Measurements from ENCODE around the gene CTDP1. TPM values are rescaled to one million over a fixed set of nuclear protein-coding genes. Genes with fewer than 3 reads are reported as not detected.

CTDP1 gene
- total RNA-seq, 1 experiment from 2014 or later: 12.4 TPM

DNA sequence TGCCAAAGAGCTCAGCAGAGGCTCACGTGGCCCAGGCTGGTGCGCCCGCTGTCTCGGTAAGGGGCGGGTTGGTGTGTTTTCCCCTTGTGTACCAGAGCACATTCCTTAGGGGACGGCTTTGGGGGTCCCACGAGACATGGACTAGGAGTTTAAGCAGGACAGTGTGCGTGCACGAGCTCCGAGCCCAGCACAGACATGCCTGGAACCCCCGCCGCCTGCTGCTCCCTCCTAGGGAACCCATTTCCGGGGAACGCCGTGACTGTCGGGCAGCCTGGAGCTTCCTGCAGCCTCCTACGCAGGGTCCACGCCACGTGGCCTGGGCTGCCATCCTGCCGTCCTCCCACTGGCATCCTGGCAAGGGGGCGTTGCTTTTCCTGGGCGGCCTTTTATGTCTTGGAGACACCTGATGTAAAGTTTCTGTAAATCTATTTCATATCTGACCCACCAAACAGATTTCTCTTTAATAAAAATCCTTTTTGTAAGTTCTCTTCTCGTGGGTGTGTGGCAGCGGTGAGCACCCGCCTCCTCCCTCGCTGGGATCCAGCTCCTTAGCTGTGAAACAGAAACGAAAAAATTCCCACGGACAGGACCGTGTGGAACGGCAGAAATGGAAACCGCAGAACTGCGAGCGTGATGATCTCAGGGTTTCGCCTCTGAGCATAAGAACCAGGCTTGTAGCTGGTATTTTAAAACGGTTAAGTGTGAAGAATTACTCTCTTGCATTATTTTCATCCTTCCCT, 74.6 kb downstream of the CTDP1 start:
- DNase-seq (ENCODE audit: extremely low read depth, low read depth): no peak

DNA sequence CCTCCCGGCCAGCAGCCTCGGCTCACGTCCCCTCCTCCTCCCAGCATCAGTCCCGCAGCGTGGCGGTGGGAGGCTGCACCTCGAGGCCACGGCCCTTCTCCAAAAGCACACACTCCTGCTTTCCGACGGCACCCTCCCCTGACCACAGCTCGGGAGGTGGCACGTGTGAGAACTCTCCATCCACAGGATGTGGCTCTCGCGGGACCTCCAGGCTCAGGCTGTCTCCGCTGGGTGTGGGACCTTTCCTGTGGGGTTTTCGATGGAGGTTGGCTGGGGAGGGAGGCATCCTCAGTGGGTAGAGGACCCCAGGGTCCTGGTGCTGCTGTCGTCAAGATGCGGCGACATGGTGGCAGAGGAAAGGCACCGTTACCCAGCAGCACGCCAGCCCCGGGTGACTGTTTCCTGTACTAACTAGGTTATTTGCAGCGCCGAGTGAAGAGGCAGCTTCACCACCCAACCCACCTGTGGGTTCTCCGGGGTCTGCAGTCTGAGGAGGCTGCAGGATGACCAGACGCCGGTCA, 75.3 kb downstream of the CTDP1 start:
- DNase-seq (ENCODE audit: extremely low read depth, low read depth): no peak

DNA sequence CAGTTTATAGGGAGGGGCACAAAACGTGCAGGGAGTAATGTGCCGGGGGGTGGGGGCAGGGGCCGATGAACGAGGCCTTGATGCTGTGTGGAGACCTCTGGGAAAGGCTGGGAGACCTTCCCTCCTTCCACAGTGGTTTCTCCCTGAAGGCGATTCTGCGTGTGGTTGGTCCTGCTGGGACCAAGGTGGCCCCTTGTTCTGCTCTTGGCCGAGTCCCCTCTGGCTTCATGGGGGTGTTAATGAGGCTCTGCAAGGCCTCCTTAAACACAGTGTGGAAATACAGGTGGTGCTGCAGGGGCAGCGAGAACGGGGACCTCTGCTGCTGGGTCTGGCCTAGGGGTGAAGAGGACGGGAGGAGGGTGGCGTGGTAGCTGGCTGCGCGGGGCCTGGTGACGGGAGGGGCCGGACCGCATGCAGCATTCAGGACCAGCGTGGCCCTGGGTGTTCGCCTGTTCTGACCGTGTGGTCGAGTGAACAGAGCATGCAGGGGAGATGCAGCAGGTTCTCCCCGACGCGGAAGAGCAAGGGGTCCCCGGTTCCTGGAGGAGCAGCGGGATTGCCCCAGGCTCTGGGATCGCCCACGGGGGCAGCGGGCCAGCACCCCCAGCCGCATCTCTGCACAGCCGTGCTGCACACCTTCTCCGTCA, 76.0 kb downstream of the CTDP1 start:
- DNase-seq (ENCODE audit: extremely low read depth, low read depth): no peak

DNA sequence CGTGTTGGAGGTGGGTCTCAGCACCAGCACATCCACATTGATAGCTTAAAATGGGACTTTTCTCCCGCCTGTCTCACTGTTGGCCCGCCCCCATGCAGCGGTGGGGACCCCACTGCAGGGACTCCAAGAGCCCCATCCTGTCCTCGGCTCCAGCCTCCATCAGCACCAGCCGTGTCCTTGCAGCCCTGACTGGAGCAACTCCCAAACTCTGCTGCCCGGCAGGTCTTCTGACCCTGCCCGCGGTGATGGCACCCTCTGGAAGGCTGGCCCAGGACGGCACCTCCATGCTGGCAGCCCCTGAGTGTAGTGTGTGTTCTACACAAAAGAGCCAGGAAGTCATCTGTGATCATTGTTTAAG, 76.5 kb downstream of the CTDP1 start:
- DNase-seq (ENCODE audit: extremely low read depth, low read depth): no peak

DNA sequence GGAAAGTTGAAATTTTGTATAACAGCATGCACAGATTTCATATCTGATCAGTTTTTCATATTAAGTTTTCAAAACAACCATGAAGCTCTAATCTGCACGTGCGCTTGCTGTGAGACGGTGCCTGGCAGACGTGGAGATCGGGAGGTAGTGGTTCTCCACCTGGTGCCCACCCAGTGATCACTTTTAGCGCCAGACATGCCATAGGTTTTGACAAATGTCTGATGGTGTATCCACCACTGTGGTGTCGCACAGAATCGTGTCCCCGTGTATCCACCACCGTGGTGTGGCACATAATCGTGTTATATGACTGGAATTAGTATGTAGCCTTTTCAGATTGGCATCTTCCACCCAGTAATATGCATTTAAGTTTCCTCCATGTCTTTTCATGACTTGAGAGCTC, 77.2 kb downstream of the CTDP1 start:
- no peak for DNase-seq (ENCODE audit: extremely low read depth, low read depth)

DNA sequence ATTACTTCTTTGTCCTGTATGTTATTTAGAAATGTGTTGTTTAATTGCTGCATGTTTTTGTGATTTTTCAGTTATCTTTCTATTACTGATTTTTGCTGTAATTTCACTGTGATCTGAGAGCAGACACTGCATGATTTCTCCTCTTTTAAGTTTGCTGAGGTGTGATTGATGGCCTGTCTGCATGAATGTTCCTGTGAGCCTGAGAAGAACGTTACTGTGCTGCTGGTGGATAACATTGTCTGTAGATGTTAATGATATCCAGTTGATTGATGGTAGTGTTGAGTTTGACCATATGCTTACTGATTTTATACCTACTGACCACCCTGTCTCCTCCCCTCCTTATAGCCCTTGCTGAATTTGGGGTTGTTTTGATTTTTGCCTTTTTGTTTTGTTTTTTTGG, 80.7 kb downstream of the CTDP1 start:
- DNase-seq (ENCODE audit: extremely low read depth, low read depth): no peak

DNA sequence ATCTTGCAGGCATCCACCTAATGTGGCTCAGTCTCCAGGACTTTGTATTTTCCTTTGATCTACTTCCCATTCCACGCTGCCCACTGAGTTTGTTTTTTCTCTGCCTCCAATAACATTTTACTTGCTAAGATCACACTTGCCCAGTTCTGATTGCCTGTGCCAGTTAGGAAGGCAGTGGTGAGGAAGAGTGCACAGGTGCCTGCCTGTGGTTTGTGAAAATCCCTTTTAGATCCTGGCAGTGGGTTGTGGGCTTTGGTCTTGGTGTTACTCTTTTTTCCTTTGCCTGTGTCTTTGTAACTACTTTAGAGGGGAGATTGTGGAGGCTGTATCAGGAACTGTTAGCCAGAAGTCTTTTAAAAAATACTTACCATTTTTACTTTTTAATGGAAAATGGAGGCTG, 81.3 kb downstream of the CTDP1 start:
- no peak for DNase-seq (ENCODE audit: extremely low read depth, low read depth)

DNA sequence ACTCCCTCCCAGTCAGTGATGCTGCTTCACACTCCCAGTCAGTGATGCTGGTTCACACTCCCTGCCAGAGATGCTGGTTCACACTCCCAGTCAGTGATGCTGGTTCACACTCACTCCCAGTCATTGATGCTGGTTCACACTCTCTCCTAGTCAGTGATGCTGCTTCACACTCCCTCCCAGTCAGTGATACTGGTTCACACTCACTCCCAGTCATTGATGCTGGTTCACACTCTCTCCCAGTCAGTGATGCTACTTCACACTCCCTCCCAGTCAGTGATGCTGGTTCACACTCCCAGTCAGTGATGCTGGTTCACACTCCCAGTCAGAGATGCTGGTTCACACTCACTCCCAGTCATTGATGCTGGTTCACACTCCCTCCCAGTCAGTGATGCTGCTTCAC, 83.8 kb downstream of the CTDP1 start:
- no peak for DNase-seq (ENCODE audit: extremely low read depth, low read depth)

DNA sequence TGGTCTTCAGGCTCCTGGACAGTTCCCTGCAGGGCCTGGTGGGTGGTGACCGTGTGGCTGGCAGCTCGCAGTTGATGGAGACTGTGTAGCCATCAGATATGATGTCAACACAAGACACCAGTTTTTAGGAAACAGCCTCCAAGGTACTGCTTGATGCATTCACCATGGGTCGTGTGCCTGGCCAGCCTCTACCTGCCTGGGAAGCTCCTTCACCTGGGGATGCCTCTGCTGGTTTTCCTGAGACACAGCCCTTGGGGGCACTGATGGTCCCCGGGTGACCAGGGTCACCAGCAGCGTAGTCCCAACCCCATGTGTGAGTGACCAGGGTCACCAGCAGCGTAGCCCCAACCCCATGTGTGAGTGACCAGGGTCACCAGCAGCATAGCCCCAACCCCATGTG, 84.5 kb downstream of the CTDP1 start:
- no peak for DNase-seq (ENCODE audit: extremely low read depth, low read depth)

DNA sequence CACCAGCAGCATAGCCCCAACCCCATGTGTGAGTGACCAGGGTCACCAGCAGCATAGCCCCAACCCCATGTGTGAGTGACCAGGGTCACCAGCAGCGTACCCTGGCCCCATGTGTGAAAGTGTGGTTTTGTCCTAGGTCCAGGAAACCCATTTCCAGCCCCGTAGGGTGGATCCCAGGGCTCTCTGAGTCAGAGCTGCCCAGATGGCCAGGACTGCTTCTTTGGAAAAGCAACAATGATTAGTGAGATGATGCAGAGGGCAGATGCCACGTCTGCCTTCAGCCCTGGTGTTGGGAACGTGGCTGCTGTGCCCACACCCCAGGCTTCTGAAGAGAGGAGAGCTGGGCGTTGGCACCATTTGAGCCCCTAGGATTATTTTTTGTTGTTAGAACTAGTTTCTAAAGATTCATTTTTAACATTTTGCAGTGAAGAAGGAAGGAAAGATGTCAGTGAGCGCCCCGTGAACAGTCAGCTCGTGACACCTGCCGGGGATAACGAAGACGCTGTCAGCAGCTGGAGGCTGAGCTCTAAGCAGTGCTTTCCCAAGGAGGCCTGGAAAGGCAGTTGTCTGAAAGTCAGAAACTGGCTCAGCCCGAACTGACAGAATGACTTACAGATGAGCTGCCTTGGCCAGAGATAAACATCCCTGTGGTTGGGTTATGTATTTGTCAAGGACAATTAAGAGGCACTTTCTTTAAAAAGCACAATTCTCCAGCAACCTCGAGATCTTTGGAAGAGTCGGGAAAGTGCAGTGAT, 86.1 kb downstream of the CTDP1 start:
- no peak for DNase-seq (ENCODE audit: extremely low read depth, low read depth)

DNA sequence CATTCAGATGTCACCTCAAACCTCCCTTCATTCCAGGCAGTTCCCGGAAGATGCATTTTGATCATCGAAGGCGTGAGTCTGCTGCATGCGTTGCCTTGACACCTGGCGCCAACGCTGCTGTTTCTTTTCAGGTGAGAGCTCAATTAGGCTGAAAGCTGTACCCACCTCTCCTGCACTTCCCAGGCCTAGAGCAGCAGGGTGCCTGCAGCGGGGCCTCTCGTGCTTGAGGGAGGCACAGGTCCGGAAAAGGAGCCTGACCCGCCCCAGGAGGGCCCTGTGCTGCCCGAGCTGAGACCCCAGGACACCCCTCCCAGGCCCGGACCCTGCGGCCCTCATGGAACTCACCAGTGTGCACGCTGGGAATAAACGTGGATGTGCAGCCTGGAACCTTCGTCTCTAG, 86.7 kb downstream of the CTDP1 start:
- no peak for DNase-seq (ENCODE audit: extremely low read depth, low read depth)

DNA sequence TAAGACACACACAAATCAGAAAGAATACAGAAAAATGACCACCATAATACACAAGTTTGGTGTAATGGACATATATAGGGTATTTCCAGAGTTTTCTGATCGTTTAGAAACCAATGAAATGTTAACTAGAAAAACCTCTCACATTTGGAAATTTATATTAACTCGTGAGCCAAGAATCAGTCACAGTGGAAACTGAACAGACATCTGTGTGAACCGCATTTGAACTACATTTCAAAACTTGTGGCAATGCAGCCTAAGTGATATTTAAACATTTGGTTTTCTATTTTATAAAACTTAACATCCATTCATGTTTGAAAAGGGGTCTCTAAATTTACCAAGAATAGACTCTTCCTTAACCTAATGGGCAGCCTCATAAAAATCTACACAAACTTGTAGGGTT, 89.1 kb downstream of the CTDP1 start:
- DNase-seq (ENCODE audit: extremely low read depth, low read depth): no peak

DNA sequence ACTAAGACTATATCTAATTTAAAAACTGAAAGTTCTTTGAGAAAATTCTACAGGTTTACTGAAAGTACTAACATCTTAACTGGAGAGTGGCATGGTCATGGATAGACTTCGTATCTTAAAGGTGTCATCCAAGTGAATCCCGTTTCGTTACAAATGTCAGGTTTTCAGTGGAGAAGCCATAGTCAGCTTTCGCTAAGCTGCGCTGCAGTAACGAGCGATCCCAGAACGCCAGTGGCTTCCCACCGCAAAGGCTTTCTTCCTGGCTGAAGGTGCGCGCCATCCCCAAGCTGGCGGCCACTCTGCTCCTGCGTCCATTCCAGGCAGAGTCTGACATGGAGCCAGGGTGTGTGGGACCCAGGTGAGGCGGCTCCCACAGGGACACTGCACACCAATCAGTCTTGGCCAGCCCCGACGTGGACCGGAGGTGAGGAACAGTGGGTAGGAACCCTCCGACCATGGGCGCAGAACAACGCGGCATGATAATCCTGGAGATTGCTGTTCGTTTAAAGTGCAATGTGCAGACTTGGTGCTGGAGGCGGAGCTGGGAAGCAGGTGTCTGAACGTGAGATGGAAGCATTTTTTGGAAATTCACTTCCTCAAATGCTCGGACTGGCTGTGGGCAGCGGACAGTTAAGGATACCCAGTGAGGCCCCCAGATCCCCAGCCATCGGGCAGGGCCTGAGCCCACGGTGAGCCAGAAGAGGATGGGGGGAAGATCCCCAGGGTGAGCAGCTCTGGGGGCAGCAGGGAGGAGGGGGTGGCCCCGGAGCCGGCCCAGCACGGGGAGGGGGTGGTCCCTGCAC, 90.3 kb downstream of the CTDP1 start:
- DNase-seq (ENCODE audit: extremely low read depth, low read depth): no peak

DNA sequence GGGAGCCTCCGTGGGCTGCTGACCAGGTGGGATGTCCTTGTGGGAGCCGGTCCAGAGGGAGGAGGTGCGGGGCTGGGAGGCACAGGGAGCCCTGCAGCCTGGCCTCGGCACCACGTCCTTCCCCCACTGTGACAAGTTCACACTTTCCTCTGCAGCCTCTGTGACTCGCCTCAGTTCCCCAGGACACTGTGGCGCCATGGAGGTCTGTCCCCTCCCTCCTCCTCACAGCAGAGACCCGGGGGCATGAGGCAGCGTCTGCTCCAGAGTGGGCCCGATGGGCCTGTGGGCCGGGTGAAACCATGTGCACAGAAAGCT, 90.9 kb downstream of the CTDP1 start:
- DNase-seq (ENCODE audit: extremely low read depth, low read depth): no peak

DNA sequence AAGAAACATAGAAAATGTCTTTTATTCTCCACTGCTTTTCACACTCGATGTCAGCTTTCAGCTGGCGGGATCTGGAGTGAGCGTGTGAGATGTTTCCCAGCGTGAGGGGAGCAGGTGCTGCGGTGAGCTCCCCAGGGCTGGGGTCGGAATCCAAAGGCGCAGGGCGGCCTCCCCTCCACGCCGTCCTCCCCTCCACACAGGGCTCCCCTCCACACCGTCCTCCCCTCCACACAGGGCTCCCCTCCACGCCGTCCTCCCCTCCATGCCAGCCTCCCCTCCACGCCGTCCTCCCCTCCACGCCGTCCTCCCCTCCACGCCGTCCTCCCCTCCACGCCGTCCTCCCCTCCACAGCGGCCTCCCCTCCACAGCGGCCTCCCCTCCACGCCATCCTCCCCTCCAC, 91.2 kb downstream of the CTDP1 start:
- no peak for DNase-seq (ENCODE audit: extremely low read depth, low read depth)

DNA sequence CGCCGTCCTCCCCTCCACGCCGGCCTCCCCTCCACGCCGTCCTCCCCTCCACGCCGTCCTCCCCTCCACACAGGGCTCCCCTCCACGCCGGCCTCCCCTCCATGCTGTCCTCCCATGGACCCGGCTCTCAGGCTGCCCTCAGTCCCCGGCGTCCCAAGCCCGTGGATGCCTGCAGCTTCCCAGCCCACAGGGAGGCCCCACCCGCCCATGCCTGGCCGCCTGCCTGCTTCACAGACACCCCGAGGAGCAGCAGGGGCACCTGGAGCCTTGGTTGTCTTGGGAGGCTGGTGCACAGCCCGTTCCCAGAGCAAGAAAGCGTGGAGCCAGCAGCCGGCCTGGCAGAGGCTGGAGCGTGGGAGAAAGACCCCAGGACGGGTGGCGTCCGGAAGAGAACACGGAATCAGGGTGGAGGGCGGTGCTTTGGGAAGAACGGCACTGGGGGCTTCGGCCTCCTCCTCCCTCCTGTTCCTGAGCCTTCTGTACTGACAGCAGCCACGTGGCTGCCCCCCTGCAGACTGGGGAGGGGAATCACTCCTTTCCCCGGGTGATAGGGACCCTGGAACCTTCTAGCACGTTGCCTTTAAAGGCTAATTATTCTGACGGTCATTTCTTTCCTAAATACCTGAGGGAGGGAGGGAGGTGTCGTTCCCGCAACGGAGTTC, 92.0 kb downstream of the CTDP1 start:
- DNase-seq (ENCODE audit: extremely low read depth, low read depth): no peak

DNA sequence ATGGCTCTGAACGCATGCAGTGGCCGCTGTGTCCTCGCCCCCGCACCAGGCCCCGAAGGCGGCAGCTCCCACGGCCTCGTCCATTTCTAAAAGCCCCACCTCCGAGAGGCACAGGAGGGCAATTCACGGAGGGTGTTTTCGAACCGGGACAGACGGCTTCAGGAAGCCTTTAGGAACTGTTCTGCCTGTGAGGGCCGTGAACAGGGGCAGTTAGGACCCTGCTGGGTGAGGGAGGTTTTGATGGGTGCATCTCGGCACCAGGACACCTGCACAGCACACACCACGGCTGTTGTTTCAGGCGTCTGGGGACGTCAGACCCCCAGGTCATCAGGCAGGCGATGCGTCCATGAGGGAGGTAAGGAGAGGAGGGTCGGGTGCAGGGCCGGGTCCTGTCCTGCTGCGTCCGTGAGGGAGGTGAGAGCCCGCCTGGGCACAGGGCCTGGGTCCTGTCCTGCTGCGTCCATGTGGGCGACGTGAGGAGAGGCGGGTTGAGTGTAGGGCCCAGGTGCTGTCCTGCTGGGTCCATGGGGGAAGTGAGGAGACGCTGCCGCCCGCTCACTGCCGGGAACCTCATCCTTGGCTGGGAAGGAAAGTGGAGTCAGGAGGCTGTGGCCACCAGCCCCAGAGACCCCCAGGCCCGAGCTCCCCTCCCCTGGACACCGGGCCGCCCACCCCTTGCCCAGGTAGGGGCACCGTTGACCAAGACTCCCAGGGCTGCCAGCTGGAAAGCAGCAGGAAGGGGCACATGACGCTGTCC, 92.7 kb downstream of the CTDP1 start:
- no peak for DNase-seq (ENCODE audit: extremely low read depth, low read depth)

DNA sequence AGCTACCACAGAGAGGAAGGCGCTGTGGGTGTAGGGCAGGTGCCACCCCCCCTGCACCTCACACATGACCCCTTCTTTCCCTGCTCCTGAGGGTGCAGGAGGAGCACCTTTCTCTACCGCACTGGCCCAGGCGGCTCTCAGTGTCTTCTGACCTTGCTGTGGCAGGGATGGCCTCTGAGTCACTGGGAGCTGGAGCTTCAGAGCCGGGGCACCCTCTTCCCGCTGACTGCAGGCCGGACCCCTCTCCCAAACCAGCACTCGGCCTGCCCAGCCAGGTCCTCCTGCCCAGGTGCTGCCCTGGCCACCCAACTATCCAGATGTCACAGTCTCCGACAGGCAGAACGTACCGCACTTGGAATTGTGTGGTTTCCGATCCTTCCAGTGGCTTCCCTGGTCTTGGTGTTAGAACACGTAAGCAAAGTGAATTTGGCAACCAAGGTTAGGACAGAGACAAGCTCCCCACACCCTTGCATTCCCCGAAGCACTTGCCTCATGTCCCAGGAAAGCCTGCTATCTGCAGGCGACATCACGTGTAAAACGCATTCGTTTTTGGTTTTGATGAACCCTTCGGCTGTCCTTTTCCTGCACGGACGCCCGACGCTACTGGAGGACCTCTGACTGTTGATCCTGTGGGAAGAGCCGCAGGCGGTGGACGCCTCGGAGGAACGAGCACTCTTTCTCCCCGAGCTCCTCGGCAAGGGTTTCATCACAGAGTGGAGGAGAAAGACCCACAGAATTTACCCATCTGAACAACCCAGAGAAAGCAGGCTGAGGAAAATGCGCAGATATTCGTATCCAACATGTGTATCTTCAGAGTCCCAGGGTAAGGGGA, 93.5 kb downstream of the CTDP1 start:
- DNase-seq (ENCODE audit: extremely low read depth, low read depth): no peak

DNA sequence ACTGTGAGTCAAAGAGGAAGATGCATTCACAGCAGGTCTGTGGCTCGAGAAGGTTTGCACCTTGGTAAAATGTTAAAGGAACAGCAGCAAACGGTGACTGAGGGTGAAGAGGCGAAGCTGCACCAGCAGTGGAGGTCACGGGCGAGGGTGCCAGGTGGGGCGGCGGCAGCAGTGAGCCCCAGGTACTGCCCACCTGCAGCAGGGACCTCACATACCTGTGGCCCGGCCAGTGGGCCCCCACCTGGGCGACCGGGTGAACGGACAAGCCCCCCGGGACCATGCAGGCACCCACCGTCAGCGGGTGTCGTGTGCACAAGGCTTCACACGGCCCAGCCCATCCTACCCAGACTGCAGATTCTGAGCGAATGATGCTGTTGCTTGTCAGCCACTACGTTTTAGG, 94.5 kb downstream of the CTDP1 start:
- no peak for DNase-seq (ENCODE audit: extremely low read depth, low read depth)

All from NCI-H460 (cell line).